Ectodermal cell (in vitro differentiated cells): Measurements from ENCODE around the gene ZNF205.

Experiments
- H3K27ac ChIP-seq: 2 replicates; pipeline ENCODE4 v1.7.0; 2013; ENCODE audit warnings: mild to moderate bottlenecking, low read depth, low read length; ENCODE audit not compliant: insufficient read depth, poor library complexity, severe bottlenecking
- H3K27me3 ChIP-seq: 2 replicates; pipeline ENCODE4 v1.7.0; 2013; ENCODE audit warnings: mild to moderate bottlenecking, low read length; ENCODE audit not compliant: insufficient read depth, control insufficient read depth, poor library complexity, severe bottlenecking
- H3K36me3 ChIP-seq: one replicate; pipeline ENCODE4 v1.7.0; 2013; ENCODE audit warnings: low read length; ENCODE audit not compliant: control insufficient read depth, insufficient read depth
- H3K4me1 ChIP-seq: one replicate; pipeline ENCODE4 v1.7.0; 2013; ENCODE audit warnings: low read length; ENCODE audit not compliant: control insufficient read depth, insufficient read depth
- H3K4me3 ChIP-seq: 2 replicates; pipeline ENCODE4 v1.7.0; 2013; ENCODE audit warnings: low read depth, low read length, control low read depth; ENCODE audit not compliant: insufficient read depth
- H3K9me3 ChIP-seq: 2 replicates; pipeline ENCODE4 v1.7.0; 2013; ENCODE audit warnings: mild to moderate bottlenecking, low read length, moderate library complexity; ENCODE audit not compliant: control insufficient read depth
- WGBS, 2 experiments: methylation state at CpG; one replicate each; pipeline ENCODE4 v1.1.7; 2013; ENCODE audit warnings: missing lambda C conversion rate in 2 of 2; 5-methylcytosine and 5-hydroxymethylcytosine counted together

Gene ZNF205

DNA sequence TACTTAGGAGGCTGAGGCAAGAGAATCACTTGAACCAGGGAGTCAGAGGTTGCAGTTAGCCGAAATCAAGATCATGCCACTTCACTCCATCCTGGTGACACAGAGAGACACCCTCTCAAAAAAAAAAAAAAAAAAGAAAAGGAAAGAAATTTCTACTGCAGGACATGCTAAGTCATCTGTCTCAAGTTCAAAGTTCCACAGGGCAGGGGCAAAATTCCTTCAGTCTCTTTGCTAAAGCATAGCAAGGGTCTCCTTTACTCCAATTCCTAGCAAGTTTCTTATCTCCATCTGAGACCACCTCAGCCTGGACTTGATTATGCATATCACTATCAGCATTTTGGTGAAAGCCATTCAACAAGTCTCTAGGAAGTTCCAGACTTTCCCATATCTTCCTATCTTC is 27.9 kb upstream of the ZNF205 start:
- no peak overlapping the region for H3K27ac ChIP-seq
- 92 to 93% methylated on average over 1 of the region's 1 CpG for WGBS, 2 experiments
- H3K4me3 ChIP-seq = no peak overlapping the region
- H3K36me3 ChIP-seq = no peaks in the 10 kb centered on the region
- H3K4me1 ChIP-seq = peaks cover 10% of the 10 kb centered on the region
- H3K9me3 ChIP-seq = no peaks in the 10 kb centered on the region
- no peaks in the 10 kb centered on the region for H3K27me3 ChIP-seq

DNA sequence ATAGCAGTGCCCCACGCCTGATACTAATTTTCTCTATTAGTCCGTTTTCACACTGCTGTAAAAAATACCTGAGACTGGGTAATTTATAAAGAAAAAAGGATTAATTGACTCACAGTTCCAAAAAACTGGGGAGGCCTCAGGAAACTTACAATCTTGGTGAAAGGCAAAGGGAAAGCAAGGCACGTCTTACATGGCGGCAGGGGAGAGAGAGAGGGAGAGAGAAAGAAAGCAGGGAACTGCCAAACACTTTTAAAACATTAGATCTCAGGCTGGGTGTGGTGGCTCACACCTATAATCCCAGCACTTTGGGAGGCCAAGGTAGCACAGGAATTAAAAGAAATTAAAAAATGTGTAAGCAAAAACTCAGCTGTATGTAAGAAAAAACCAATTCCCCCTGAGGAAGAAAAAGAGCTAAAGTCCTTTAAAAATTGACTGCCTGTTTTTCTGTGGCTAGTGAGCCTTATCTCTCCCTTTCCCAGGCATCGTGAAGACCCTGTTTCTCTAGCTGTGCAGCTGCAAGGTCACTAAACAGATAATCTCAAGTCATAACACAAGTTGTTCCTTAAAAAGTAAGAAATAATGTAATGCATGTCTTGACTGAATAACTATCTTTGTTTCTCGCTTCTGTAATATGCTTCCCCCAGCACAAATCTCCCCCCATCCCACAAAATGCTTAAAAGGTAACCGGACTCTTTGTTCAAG is 27.3 kb upstream of the ZNF205 start:
- H3K4me1 ChIP-seq = peaks cover 10% of the 10 kb centered on the region
- 87 to 91% methylated on average over 7 of the region's 7 CpGs for WGBS, 2 experiments
- no peaks in the 10 kb centered on the region for H3K27me3 ChIP-seq
- H3K4me3 ChIP-seq = no peak overlapping the region
- H3K9me3 ChIP-seq = no peaks in the 10 kb centered on the region
- no peak overlapping the region for H3K27ac ChIP-seq
- no peaks in the 10 kb centered on the region for H3K36me3 ChIP-seq

DNA sequence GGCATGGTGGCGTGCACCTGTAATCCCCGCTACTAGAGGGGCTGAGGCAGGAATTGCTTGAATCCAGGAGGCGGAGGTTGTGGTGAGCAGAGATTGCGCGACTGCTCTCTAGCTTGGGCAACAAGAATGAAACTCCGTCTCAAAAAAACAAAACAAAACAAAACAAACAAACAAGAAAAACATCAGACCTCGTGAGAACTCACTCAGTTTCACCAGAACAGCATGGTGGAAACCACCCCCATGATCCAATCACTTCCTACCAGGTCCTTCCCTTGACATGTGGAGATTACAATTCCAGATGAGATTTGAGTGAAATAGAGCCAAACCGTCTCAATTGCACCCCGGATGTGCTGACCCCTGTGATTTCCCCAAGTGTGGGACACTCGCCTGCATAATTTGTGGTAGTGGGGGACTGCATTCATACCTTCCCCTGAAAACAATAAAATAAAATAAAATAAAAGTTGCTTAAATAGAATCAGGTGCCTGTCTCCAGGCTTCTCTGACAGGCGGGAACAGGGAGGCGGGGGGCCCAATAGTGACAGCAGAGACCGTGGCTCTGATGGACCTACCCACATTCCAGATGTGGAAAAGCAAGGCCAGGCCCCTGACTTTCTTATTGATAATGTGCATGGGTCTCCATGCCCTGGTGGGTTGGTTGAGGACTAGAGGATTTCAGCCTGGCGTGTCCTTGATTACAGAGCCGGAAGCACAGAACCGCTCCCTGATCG is 26.4 kb upstream of the ZNF205 start:
- no peaks in the 10 kb centered on the region for H3K36me3 ChIP-seq
- no peak overlapping the region for H3K27ac ChIP-seq
- H3K4me3 ChIP-seq = no peak overlapping the region
- H3K27me3 ChIP-seq = no peaks in the 10 kb centered on the region
- WGBS, 2 experiments = 92 to 93% methylated on average over 17 of the region's 17 CpGs
- H3K4me1 ChIP-seq = peaks cover 10% of the 10 kb centered on the region
- H3K9me3 ChIP-seq = no peaks in the 10 kb centered on the region

DNA sequence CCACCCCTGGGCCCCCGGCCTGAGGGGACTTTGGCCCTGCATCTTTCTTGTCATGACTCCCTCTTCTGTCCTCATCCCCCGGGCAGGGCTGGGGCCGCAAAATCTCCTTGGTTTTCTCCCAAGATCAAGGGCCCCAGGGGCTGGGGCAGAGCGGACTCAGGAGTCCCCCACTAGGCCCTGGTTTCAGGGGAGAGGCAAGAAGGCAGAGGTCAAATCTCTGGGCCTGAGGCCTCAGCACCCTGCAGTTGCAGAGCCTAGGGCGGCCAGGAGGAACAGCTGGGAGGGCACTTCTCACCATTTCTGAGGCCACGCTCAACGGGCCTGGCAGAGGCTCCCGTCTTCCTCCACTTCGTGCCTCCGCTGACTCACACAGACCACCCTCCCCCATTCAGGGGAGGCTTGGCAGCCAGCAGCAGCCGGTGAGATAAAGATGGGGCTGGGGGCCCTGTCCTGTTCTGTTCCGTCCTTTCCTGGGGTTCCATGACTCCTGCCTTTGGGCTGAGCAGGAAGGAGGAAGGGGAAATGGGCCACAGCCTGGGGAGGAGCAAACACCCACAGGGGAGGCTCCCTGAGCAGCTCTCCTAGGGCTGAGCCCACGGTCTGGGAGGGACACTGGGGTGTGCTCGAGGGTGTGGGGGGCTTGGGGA is 25.7 kb upstream of the ZNF205 start:
- Histone ChIP-seq H3K27ac (no peak overlapping the region), H3K4me1 (peaks cover 10% of the 10 kb centered on the region), H3K36me3 (no peaks in the 10 kb centered on the region), H3K9me3 (no peaks in the 10 kb centered on the region), H3K27me3 (no peaks in the 10 kb centered on the region), H3K4me3 (no peak overlapping the region)
- WGBS, 2 experiments = 89 to 90% methylated on average over 14 of the region's 14 CpGs

DNA sequence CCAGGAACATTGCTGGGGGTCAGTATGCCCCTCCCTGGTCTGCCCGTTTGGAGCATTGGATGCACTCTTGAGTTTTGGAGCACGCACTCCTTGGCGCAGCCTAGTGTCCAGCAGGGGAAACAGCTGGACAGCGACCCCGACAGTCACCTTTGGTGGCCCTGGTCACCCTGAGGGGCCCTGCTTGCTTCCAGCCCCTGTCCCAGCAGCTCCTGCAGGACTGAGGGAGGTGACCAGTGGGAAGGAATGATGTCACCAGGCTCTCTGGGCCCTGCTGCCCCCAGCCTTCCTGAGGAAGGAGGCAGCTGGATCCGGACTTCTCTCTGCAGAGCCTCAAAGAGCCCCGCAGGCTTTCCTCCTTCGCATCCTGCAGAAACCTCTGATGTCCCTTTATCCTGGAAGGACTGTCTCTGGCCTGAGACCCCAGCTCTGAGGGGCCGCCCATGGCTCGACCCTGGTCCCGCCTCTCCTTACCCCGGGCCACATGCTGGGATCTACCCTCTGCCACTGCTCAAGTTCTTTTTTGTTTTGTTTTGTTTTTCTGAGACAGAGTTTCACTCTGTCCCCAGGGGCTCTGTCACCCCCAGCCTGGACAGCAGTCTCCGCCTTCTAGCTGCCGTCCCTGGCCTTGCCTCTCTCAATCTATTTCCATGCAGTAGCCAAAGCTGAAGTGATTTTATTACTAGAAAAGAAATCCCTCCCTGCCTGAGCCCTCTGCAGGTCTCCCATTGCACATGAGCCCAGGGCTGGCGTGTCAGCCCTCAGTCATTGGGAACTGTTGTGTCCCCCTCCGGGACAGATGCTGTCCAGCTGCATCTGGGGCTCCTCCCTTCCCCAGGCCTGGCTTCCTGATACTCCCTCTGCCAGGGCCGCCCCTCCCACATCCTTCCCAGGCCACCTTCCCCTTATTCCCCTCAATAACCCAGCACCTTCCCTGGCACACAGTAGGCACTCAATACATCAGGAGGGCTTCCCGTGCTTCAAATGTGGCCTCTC is 24.8 kb upstream of the ZNF205 start:
- peaks cover 10% of the 10 kb centered on the region for H3K4me1 ChIP-seq
- no peaks in the 10 kb centered on the region for H3K27me3 ChIP-seq
- no peak overlapping the region for H3K27ac ChIP-seq
- no peaks in the 10 kb centered on the region for H3K9me3 ChIP-seq
- H3K36me3 ChIP-seq = no peaks in the 10 kb centered on the region
- no peak overlapping the region for H3K4me3 ChIP-seq
- WGBS, 2 experiments = 73 to 74% methylated on average over 18 of the region's 18 CpGs

DNA sequence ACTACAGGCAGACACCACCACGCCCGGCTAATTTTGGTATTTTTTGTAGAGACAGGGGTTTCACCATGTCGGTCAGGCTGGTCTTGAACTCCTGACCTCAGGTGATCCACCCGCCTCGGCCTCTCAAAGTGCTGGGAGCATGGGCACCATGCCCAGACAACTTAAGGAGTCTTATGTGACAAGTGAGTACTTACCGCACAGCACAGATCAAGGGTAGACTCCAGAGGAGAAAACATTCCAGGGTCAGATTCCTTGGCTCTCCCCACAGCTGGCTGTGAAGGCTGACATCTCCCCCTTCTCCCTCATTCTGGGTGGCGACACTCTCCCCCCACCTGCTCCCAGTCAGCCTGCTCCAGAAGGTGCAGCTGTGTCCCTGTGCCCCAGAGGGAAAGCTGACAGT is 23.9 kb upstream of the ZNF205 start:
- no peak overlapping the region for H3K27ac ChIP-seq
- 91 to 96% methylated on average over 7 of the region's 7 CpGs for WGBS, 2 experiments
- peaks cover 10% of the 10 kb centered on the region for H3K4me1 ChIP-seq
- H3K9me3 ChIP-seq = no peaks in the 10 kb centered on the region
- H3K36me3 ChIP-seq = no peaks in the 10 kb centered on the region
- no peaks in the 10 kb centered on the region for H3K27me3 ChIP-seq
- H3K4me3 ChIP-seq = no peak overlapping the region

DNA sequence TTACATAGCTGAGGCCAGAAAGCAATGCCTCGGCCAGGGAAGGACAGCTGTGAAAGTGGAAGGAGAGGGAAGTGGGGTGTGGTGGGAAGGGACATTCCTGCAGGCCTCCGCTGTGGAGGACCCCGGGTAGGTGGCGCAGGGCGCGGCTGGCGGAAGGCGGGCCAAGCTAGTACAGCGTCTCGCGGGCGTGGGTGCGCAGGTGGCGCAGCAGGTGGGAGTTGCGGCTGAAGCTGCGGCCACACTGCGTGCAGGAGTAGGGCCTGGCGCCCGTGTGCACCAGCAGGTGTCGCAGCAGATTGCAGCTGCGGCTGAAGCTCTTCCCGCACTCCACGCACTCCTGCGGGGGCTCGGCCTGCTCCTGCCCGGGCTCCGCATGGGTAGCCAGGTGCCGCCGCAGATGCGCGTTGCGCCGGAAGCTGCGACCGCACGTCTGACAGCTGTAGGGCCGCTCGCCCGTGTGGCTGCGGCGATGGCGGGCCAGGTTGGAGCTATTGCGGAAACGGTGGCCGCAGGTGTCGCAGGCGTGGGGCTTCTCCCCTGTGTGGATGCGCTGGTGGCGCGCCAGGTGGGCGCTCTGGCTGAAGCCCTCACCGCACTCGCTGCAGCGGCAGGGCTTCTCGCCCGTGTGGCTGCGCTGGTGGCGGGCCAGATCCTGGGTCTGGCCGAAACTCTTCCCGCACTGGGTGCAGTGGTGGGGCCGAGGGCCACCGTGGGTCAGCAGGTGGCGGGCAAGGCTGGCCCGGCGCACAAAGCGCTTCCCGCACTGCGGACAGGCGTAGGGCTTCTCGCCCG is 23.3 kb upstream of the ZNF205 start:
- WGBS, 2 experiments = 96% methylated on average over 71 of the region's 71 CpGs
- no peak overlapping the region for H3K27ac ChIP-seq
- no peaks in the 10 kb centered on the region for H3K9me3 ChIP-seq
- peaks cover 10% of the 10 kb centered on the region for H3K4me1 ChIP-seq
- no peak overlapping the region for H3K4me3 ChIP-seq
- no peaks in the 10 kb centered on the region for H3K36me3 ChIP-seq
- H3K27me3 ChIP-seq = no peaks in the 10 kb centered on the region

DNA sequence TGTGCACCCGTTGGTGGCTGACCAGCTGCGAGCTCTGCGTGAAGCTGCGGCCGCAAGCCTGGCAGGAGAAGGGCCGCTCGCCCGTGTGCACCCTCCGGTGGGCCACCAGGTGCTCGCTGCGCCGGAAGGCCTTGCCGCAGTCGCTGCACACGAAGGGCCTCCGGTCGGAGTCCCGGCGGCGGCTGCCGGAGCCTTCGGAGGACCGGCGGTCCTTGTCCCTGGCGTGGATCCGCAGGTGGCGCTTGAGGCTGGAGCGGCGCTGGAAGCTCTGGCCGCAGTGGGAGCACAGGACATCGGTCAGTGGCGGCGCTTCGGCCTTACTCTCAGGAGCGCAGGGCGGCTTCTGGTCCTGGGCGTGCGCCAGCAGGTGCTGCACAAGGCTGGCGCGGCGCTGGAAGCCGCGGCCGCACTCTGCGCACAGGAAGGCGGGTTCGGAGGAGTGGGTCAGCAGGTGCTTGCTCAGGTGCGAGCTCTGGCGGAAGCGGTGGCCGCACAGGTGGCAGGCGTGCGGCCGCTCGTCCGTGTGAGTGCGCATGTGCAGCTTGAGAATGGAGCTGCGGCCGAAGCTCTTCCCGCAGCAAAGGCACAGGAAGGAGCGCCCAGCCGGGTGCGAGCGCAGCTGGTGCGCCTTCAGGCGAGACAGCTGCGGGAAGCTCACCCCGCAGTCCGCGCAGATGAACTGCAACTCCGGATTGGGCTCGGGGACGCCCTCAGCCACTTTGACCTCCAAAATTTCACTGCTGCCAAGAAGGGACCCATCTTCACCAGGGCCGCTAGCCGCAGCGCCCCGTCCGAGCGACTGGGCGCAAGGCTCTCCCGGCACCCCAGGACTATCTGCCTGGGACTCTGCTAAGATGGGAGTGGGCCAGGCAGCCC is 22.4 kb upstream of the ZNF205 start:
- Histone ChIP-seq H3K27me3 (no peaks in the 10 kb centered on the region), H3K9me3 (no peaks in the 10 kb centered on the region), H3K4me1 (peaks cover 10% of the 10 kb centered on the region), H3K27ac (no peak overlapping the region), H3K36me3 (no peaks in the 10 kb centered on the region), H3K4me3 (no peak overlapping the region)
- WGBS, 2 experiments = 96 to 97% methylated on average over 81 of the region's 81 CpGs
